DMS53 (cell line): ENCODE data around the gene GRAMD4.
A peak's percentile ranks its signal among the peaks of the same experiment; 100 is the strongest.

Experiments
- DNase-seq: peaks from one replicate; lab custom pipeline; 2025; lab: John Stamatoyannopoulos, UW

GRAMD4 gene

DNA sequence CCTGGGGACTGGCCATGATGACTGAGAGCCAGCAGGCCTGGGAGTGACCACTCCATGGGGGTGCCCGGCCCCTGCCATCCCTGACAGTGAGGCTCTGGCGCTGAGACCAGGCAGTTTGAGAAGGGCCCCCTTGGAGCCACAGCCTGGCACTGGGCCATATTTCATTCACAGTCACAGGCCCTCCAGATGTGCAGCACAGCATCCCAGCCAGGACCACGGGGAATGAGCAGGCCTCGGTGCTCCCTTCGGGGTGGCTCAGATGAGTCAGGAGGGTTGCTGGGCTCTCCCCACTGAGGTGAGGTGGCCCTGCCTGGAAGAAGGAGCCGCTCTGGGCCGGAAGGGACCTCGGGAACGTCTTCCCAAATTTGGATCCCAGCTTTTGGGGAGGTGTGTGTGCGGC lies 53.0 kb downstream of the GRAMD4 start:
- no peak for DNase-seq

DNA sequence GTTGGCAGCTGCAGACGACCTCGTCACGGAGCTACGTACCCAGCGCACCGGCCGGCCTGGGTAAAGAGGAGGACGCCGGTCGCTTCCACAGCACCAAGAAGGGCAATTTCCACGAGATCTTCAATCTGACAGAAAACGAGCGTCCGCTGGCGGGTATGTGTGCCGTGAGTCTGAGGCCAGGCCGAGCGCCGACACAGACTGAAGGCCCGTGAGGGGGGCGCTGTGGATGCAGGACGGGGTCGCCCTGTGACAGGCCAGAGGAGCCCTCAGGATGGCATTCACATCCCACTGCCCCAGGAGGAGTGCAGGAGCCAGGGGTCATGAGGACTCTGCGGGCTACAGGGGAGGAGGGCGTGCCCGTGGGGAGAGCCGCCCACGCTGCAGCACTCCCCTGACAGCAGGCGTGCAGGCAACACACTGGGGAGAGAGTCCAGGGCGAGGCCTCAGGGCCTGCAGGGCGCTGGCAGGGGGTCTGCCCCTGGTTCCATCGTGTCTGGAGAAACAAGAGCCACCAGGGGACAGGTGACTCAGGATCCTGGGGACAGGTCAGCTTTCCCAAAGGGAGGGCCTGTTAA lies 53.6 kb downstream of the GRAMD4 start:
- no peak for DNase-seq

DNA sequence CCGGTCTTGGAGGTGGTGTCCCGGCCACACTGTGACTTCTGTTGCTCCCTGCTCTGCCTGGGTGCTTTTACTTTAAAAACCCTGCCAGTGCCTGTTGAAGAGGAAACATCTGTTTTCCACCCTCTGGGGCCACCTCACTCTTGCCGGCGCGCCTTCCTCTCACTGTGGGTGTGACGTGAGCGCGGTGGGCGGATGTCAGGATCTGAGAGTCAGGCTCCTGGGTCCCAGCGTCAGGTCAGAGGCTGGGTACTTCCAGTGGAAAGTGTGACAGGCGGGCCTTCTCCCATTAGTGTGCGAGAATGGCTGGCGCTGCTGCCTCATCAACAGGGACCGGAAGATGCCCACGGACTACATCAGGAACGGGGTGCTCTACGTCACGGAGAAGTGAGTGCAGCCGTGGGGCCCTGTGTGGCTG lies 54.2 kb downstream of the GRAMD4 start:
- no peak for DNase-seq

DNA sequence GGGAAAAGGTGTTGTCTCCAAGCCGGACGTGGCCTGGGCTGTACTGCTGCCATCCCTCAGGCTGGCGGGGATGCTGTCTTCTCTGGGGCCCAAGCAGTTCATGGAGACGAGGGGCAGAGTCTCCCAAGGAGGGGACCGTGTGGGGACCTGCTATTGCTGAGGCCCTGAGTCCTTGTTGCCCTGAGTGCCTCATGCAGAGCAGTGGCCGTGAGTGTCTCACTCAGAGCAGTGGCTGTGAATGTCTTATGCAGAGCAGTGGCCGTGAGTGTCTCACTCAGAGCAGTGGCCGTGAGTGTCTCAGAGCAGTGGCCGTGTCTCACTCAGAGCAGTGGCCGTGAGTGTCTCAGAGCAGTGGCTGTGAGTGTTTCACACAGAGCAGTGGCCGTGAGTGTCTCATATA lies 54.7 kb downstream of the GRAMD4 start:
- DNase-seq = no peak

DNA sequence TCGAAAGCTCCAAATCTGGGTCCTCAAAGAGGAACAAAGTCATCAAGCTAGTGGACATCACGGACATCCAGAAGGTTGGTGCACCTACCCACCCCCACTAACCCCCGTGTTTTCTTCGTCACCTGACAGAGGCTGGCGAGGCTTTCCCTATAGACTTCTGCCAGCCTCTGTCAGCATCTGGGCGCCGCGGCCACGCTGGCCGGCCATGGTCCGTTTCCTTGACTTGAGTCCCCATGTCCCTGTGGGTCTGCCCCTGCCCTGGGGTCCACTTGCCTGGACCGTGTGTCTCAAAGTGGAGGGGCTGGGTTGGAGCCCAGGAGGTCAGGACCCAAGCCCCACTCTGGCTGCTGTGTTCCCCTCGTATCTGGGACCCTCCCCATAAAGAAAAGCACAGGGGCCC lies 55.3 kb downstream of the GRAMD4 start:
- no peak for DNase-seq

DNA sequence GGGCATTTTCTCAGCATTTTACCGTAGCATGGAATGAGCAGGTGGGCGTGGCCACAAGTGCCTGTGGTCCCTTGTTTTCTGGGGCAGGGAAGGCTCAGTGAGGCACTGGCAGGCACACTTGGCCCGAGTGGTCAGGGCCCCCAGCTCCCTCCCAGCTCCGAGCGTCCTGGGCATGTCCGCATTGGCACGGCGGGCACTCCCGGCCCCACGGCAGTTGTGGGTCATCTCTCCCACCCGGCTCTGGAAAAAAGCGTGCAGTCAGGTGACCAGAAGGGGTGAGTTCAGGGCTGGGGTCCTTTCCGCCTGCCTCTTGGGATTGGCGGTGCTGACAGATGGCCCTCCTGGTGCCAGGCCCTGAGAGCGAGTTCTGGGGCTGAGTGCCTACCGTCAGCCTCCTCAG lies 55.8 kb downstream of the GRAMD4 start:
- no peak for DNase-seq

DNA sequence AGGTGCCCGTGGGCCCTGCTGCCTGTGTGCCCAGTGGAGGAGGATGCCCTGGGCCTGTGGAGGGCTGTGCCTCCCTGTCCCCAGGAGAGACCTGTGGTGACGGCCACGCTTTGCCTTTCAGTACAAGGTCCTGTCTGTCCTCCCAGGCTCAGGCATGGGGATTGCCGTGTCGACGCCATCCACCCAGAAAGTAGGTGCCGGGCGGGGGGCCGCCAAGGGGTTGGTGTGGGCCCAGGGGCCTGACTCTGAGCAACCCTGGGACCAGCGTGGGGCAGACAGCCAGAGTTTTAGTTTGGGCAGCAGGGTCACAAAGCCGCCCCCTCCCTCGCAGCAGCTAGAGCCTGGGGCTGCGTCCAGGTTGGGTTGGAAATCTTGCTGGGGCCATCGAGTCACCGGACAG lies 56.3 kb downstream of the GRAMD4 start:
- no peak for DNase-seq

DNA sequence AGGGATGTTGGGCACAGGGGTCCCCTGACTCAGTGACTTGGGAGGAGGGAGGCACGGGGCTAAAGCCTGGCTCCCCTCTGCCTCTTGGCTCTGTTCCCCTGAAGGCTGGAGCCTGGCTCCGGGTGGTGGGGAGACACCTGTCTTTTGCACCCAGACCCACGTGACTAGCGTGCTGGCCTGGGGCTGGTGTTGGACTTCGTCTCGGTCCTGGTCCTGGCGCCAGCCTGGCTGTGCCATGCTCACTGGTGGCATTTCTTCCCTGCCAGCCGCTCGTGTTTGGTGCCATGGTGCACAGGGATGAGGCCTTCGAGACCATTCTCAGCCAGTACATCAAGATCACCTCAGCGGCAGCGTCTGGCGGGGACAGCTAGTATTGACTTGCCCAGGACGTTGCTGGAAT lies 56.7 kb downstream of the GRAMD4 start:
- DNase-seq = no peak

DNA sequence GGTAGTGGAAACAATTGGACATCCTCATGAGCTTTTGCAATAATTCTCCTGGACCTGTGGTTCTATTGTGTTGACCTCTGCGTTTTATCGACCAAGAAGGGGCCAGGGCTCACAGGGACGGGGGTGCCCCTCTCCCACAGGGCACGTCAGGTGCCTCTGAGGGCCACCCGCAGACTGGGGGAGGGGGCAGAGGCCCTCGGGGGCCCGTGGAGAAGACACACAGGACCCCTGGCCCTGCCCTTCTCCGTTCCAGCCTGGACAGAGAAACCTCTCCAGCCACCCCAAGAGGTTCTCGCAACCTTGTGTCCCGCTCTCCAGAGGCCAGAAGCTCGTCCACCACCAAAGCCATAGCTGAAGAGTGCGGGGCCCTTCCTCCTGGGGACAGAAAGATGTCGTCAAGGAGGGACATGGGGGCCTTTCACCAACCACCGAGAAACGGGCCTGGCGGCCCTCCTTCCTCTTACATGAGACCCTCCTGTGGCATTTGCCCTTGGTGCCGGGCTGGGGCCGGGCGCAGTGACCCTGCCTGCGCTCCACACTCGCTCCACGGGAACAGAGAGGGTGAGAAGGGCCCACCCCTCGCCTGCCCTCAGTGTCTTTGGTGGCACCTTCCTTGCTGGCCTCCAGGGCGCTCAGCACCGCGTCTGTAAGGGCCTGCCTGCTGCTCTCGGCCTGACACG lies 57.3 kb downstream of the GRAMD4 start:
- DNase-seq = no peak

DNA sequence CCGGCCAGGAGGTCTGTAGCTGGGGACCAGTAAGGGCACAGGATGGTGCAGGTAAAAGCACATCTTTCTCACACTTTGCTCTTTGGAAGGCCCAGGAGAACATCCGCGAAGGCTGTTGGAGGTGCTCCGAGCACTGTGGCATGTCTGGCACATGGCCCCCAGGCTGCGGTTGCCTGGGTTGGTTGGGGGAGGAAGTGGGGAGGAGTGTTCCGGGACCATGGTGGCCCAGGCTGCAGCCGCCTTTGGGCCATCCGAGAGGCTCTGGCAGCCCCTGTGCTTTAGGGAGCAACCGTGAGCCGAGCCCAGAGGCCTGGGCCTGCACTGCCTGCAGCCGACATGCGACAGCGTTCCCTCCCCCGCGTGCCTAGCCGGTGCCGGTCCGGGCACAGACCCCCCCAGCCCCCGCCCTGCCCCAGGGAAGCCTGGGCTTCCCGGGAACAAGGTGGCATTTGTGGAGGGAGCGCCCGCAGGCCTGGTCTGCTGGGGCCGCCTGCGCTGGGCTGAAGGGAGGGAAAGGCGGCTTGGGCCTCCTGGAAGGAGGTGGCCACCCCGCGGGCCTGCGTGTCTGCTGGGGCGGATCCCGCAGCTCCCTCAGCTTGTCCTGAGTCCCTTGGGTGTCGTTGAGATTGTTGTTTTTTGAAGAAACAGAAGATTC lies 57.9 kb downstream of the GRAMD4 start:
- no peak for DNase-seq

DNA sequence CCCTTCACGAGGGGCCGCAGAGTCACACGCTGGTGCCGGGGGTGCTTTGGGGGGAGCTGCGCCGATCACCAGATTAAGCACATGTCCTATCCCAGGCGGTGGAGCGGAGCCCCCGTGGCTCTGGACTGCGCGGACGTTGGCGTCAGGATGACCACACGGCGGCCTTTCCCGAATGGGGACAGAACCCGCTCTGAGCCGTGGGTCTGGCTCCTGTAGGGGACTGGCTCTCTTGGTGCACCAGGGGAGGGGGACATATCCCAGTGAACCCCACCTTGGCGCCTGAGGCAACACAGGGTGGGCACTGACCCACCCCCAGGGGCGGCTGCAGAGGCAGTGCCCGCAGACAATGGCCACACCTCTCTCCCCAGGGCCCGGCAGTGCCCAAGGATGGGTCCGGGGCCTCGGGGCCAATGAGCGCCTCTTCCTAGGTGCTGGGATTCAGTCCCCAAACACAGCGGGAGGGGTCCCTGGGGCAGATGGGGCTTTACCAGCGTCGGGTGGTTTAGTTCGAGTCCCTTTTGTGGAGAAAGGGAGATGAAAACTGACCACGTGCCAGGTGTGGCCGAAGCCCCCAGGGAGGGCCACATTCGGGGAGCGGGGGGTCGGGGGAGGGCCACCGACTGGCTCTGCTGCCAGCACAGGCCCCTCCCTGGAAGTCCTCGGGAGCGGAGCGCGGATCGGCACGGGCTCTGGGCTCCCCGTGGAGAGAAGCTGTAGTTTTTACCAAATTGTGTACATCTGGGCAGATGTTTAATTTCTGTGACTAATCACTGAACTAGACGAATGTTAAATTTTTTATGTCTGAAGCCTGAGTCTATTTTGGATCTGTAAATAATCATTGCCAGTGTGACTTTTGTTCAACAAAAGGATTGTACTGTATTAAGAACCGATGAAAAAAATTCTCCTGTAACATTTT lies 58.9 kb downstream of the GRAMD4 start:
- no peak for DNase-seq

DNA sequence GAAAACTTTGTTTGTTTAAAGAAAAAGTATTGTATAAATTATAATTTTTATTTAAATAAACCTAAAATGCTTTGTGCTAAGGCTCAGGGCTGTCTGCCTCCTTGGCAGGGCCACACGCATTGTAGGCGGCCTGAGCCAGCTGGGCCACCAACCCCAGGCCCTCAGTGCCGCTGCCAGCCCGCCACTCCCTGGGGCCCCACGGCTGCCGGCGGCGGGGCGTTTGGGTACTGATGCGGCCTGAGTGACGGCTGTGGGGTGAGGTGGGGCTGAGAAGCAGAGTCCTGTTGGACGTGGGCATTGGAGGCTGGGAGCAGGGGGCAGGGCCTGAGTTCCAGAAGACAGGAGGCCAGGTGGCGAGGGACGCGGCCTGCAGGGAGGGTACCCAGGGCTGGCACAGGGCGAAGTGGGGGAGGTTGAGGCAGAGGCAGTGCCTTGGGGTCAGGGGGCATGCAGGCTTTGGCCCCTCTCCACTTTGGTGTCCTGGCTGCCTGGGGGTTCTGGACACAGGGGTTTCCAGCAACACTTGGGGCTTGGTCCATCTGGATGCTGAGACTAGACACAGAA lies 59.6 kb downstream of the GRAMD4 start:
- no peak for DNase-seq

DNA sequence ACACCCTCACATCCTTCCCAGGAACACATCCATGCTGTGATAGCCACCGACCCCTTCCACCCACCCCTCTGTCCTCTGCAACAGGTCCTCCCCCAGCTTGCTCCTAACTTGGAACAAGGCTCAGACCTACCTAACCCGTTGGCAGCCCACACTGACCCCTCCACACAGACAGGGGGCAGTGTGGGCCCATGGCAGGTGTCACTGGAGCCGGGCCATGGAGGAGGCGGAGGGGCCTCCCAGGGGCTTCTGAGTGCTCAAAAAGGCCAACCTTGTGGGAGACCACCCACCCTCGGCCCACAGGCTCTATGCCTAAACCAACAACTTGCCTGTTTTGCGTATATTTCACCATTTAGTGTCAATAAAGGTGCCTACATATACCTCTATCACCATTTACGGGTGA lies 60.8 kb downstream of the GRAMD4 start:
- no peak for DNase-seq

DNA sequence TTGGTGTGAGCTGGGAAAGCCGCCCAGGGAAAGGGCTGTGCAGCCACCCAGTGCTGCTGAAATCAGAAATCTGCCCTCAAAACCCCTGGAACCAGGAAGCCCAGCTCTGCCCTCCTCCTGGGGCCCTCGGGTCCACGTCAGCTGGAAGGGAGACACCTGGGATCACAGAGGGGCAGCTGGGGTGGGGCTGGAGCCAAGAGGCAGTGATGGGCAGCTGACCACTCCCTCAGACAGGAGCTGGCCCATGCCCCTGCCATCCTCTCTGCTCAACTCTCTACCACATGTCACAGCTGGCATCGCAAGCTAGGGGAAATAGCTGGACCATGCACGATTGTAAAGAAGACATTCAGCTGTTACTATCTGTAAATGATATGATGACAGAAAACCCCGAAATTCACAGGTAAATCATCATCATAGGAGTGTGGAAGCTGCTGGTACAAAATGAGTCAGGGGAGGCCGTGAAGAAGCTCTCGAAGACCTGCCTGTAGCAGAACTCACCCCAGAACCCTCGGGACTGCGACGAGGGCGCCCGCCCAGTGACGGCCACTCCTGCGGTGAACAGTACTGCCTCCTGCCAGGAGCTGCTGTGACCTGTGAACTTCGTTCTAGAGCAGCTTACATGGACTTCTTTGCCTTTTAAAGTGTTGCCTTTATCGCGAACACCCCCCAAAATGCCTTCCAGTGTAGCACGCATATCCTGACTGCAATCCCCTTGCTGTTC lies 62.0 kb downstream of the GRAMD4 start:
- DNase-seq = no peak

DNA sequence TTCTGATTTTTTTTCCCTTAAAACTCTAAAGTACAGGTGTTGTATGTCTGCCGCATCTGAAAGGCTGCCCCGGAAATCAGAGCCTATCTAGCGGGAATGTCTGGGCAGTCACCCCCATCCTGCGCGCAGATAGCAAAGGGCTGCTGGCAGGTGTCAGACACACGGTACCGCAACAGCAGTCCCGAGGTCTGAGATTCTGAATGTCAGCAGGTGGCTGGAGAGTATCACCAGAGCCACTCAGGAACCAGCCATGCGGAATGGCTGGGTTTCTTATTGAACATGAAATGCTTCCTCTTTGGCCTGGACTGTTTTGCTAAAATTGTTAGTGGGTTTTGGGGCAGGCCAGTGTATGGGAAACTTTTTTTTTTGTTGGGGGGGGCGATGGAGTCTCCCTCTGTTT lies 64.5 kb downstream of the GRAMD4 start:
- DNase-seq = peak; percentile 95

DNA sequence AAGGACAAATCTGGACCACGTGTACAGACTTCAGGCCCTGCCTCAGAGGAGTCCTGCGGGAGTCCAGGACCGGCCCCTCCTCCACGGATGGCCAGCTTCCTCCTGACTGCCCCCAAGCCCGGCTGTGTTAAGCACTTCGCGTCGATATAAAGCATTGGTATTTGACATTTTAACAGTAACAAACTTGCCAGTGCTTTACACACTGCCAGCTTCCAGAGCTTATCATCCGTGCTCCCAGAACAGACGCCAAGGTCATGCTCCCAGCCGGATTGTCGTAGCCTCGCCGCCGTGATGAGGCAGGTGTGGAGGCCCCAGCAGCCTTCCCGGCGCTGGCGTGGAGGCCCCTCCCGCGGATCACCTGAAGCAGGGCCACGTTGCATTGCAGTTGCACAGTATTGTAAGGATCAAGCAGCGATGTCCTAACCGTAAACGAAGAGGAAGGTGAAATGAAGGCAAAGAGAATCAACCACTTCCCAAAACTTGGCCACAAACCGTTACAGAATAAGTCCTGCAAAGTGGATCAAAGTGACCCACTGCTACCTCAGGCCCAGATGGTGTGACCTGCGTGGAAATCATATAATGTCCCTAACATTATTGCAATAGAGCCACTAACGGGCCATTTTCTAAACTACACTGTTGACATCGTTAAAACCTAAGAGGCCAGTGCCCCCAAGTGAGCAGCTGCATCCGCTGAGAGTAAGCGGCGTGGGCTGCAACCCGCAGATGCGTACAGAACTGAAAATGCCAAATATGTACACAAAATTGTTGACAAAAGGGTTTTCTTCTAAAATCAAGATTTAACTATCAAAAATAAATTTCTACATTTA lies 66.2 kb downstream of the GRAMD4 start:
- DNase-seq = peak; percentile 43

DNA sequence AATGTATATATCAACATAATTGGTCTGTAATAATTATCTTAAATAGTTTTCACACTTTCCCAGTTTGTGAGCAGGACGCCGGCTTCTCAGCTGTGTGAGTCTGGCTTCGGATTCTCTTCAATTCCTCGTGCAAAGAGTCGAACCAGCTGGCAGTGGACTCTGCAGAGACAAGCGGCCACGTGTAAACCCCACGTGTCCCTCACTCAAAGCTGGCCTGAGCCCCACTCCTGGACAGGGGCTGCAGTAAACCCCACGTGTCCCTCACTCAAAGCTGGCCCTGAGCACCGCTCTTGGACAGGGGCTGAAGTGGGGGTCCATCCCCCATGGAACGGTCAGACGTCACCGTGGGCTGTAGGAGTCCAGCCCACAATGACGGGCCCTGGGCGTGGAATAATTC lies 66.9 kb downstream of the GRAMD4 start:
- DNase-seq = no peak

DNA sequence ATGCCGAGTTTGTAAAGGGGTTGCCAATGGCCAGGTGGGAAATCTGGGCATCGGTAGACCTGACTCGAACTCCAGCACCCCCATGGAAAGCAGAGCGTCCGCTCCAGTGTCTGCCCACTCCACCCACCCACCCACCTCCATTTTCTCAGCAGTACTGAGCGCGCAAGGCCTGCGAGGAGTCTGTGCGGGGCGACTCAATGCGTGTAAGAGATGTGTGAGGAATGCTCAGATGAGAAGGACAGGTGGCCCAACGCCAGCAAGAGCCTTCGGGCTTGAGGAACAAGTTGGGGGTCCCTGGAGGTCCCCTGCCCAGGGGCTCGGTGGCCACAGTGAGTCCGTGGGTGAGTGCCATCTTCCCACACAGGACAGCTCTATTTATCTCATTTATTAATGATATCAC lies 67.3 kb downstream of the GRAMD4 start:
- no peak for DNase-seq

DNA sequence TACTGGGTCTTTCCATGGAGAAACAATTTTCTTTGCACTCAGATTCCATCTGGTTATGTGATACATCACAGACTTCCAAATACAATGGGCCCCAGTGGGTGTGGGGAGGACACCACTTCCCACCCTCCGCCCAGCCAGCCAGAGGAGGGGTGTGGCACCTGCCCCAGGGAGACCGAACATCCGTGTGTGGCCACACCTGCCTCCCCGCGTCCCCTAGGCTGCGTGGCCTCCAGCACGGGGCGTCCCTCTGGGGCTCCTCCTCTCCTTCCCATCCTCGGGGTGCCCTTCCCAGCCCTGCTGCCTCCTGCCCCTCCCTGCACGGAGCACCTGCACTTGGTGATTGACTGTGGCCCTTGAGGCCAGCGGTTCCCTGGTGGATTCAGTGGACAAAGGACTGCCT lies 68.8 kb downstream of the GRAMD4 start:
- DNase-seq = peak; percentile 86

DNA sequence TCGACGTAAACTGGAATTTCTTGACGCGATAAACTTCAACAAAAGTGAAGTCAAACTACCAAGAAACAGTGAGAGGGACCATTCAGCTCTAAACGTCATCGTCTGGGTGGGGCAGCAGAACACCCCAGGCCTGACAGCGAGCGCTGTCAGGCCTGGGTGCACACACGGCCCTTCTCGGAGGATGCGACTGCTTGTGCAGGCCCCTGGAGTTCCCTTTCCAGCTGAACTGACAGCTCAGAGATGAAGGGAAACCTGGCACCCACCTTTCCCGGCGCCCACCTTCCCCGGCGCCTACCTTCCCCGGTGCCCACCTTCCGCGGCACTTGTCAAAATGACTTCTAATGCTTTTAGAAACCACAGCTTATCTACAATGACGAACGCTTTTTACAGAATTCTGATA lies 70.0 kb downstream of the GRAMD4 start:
- no peak for DNase-seq

DNA sequence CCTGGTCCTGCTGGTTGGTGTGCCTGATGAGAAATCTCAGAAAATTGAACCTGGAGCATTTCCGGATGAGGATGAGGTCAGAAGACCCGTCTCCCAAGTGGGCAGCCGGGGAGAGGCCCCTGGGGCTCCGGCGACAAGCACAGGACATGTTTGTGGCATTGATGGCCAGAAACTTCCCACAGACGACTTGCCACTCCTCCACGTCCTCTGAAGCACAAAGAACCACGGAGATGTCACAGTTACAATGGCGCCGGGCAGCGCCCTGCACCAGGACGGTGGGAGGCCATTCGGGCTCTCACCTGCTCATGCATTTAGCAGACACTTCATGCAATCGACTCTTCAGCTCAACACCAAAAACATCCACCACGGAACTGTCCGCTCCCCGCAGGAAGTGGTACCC lies 71.4 kb downstream of the GRAMD4 start:
- no peak for DNase-seq
